ENCODE measurements around the gene RAB27A.
"Not testable (repeated sequence)": the region's sequence is repeated elsewhere in the genome, so short reads cannot be mapped to it uniquely, and the experiment has no call there.

RAB27A gene

DNA sequence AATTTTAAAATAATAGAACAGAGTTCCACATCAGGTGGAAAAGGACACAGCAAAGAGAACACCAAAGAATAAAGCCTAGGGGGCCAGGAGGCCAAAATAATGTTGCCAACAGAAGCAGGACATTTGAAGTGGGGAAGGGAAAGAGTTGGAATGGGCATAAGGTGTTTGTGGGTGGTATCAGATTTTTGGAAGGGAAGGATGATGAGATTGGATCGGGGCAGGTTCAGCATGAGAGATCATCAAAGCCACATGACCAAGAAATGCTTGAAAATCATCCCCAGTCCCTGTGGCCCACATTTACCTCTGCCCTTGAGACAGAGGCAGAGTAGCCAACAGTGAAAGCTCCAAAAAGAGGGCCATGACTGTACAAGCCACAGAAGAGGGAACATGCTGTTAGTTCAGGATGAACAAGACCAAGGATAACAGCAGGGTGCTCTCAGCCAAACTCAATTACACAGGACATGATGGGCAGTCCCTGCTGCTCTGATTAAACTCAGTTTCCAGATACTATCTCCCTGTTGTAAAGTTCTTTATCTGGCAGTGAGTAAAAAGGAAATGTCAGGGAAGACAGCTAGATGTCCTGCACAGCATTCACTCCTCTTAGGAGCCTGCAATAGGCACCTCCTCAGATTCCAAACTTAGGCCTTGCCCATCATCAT lies 32.5 kb downstream of the RAB27A start:
- no peak overlapping the region for H3K4me3 ChIP-seq (ENCODE audit: control insufficient read depth, low read depth, low read length)
- TF ChIP-seq, protein P1, sequence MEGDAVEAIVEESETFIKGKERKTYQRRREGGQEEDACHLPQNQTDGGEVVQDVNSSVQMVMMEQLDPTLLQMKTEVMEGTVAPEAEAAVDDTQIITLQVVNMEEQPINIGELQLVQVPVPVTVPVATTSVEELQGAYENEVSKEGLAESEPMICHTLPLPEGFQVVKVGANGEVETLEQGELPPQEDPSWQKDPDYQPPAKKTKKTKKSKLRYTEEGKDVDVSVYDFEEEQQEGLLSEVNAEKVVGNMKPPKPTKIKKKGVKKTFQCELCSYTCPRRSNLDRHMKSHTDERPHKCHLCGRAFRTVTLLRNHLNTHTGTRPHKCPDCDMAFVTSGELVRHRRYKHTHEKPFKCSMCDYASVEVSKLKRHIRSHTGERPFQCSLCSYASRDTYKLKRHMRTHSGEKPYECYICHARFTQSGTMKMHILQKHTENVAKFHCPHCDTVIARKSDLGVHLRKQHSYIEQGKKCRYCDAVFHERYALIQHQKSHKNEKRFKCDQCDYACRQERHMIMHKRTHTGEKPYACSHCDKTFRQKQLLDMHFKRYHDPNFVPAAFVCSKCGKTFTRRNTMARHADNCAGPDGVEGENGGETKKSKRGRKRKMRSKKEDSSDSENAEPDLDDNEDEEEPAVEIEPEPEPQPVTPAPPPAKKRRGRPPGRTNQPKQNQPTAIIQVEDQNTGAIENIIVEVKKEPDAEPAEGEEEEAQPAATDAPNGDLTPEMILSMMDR (conservative IDR thresholded peaks at IDR 0.05; ENCODE audit: control insufficient read depth, insufficient read depth, low read depth, low read length): no peak
- DNase-seq (ENCODE audit: low read depth): no peak

DNA sequence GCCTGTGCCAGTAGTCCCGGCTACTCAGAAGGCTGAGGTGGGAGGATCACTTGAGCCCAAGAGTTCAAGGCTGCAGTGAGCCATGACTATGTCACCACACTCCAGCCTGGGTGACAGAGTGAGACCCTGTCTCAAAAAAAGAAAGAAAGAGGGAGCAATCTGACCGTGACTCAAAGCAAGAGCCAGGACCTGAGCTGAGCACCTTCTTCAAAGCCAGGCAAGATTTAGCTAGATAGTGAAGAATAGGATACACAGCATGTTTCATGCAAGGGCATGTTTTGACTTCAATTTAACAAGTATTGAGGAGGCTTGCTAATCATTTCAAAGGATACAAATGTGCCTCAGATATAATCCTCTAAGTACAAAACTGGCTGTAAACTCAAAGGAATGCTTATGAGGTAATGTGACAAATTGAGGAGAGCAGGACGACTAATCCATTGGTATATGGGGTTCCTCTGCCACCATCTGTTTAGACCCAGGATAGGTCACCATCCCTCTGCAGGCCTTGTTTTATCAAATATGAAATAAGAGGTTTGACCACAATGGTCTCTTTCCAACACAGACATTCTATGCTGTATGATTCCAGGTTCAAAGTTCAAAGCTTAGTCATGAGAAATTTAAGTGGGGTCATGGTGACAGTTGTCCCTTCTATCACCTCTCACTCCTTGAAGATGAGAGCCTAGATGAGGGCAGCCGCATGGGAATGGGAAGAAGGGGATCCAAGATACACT lies 33.2 kb downstream of the RAB27A start:
- H3K4me3 ChIP-seq (ENCODE audit: control insufficient read depth, low read depth, low read length): no peak overlapping the region
- TF ChIP-seq, protein P1 (conservative IDR thresholded peaks at IDR 0.05; ENCODE audit: control insufficient read depth, insufficient read depth, low read depth, low read length): no peak
- DNase-seq (ENCODE audit: low read depth): peak; percentile 25

DNA sequence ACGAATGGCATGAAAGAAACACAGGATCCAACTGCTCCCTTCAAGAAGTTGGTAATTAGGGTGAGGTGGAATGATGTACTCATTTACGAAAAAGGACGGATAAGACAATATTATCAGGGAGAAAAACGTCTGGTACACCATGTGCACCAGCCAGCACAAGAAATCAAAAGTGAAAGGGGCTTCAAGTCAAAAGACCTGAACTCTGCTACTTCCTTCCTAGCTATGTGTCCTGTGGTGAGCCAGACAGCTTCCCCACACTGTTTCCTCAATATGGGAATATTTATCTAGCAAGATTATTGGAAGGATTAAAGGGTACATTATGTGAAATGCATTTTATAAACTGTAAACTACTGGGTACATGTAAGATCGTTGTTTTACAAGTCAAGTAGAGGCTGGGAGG lies 33.9 kb downstream of the RAB27A start:
- TF ChIP-seq, protein P1 (conservative IDR thresholded peaks at IDR 0.05; ENCODE audit: control insufficient read depth, insufficient read depth, low read depth, low read length): no peak
- no peak for DNase-seq (ENCODE audit: low read depth)
- no peak overlapping the region for H3K4me3 ChIP-seq (ENCODE audit: control insufficient read depth, low read depth, low read length)

DNA sequence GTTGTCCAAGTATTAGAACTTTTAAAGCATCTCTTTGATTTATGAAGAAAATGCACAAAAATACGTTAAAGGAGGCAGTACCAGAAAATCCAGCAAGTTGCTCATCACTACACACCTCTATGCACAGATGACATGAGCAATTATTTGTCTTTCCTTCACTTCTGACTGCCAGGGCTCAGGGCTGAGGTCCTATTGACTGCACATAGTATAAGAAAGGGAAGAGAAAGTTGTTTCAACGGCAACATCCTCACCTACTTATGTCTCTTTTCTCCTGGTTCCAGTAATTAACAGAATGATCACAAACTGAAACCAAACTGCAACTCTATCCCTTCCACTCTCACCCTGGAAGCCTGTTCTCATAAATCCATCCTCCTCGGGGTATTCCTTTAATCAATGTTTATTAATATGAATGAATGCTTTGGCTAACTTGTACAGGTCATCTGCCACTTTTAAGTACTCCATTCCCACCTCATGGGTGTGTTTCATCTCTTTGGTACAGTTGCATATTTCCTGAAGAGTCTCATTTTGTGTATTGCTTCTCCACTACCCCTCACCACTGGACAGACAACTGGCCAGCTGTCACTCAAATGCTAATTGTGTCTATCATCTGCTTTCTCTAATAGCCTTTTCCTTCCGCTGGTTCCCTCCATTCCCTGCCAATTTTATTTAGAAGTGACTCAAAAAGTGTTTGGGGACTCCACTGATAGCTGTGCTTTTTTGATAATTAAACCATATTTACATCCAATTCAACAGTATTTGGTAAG lies 34.5 kb downstream of the RAB27A start:
- TF ChIP-seq, protein P1 (conservative IDR thresholded peaks at IDR 0.05; ENCODE audit: control insufficient read depth, insufficient read depth, low read depth, low read length): no peak
- DNase-seq (ENCODE audit: low read depth): no peak
- no peak overlapping the region for H3K4me3 ChIP-seq (ENCODE audit: control insufficient read depth, low read depth, low read length)

DNA sequence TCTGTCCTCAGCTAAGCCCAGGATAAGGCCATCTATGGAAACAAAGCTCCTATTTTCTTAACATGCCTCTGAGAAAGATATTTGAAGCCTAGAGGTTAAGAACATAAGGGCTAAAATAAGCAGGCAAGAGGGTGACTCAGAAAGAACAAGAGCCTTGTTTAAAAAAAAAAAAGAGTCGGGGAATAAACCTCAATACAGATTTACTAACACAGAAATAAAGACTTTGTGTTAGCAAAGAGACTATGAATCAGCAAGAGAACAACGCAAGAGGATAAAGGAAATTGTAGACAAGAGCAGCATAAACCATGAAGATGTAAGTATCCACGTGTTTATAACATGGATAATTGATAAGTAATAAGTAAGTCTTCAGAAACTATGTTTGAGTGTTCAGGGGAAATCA lies 36.0 kb downstream of the RAB27A start:
- no peak overlapping the region for H3K4me3 ChIP-seq (ENCODE audit: control insufficient read depth, low read depth, low read length)
- TF ChIP-seq, protein P1 (conservative IDR thresholded peaks at IDR 0.05; ENCODE audit: control insufficient read depth, insufficient read depth, low read depth, low read length): no peak
- DNase-seq (ENCODE audit: low read depth): peak; percentile 83

DNA sequence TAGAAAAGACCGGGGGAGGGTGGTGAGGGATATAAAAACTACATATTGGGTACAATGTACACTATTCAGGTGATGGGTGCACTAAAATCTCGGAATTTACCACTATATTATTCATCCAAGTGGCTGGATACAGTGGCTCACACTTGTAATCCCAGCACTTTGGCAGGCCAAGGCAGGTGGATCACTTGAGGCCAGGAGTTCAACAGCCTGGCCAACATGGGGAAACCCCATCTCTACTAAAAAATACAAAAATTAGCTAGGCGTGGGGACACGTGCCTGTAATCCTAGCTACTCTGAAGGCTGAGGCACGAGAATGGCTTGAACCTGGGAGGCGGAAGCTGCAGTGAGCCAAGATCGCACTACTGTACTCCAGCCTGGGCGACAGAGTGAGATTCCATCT lies 37.4 kb downstream of the RAB27A start:
- not testable (repeated sequence) for H3K4me3 ChIP-seq (ENCODE audit: control insufficient read depth, low read depth, low read length); DNase-seq (ENCODE audit: low read depth)

DNA sequence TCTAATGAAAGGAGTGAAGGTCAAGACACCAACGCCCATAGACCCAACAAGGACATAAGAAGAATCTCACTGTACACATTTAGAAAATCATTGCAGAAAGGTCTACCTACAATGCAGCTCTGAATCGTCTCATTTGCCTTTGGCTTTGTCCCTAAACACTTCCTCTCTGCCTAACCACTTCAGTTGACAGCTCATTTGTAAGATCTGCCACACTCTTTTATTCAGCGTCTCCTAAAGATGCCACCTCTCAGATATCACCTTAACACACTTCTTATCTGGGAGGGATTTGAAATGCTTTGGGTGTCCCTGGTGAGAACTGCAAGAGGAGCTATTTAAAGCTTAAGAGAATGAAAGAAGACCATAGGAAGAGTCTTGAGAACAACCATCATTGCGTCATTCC lies 38.7 kb downstream of the RAB27A start:
- H3K4me3 ChIP-seq (ENCODE audit: control insufficient read depth, low read depth, low read length): no peak overlapping the region
- TF ChIP-seq, protein P1 (conservative IDR thresholded peaks at IDR 0.05; ENCODE audit: control insufficient read depth, insufficient read depth, low read depth, low read length): no peak
- DNase-seq (ENCODE audit: low read depth): no peak
